Loucy (cell line): ENCODE data around the gene TEN1.

ENCODE experiments used
- EZH2phosphoT487 ChIP-seq: fragments of 200-600 bp; IDR thresholded peaks from 2 replicates; pipeline ENCODE4 v1.6.1; 2018; ENCODE audit warnings: antibody characterized with exemption, mild to moderate bottlenecking, moderate library complexity, borderline replicate concordance
- TF ChIP-seq, protein P1 (sequence below): fragments of 200-600 bp; sonication (generic); conservative IDR thresholded peaks from 2 replicates; pipeline ENCODE4 v1.5.1; 2014; ENCODE audit warnings: mild to moderate bottlenecking, antibody characterized with exemption, low read length

DNA sequence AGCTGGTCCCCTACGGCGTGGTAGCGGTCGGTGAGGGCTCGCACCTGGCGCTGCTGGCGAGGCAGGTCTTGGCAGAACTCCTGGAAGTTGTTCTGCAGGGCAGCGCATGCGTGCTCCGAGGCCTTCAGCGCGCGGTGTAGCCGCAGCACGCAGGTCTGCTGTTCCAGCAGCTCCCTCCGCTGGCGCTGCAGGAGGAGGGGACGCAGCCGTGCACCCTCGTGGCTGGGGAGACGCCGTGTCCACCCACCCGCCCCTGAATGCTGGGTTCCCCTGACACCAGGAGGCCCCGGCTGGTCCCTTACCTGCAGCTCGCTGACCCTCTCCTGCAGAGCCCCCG lies 35.9 kb downstream of the TEN1 start:
- TF ChIP-seq, protein P1, sequence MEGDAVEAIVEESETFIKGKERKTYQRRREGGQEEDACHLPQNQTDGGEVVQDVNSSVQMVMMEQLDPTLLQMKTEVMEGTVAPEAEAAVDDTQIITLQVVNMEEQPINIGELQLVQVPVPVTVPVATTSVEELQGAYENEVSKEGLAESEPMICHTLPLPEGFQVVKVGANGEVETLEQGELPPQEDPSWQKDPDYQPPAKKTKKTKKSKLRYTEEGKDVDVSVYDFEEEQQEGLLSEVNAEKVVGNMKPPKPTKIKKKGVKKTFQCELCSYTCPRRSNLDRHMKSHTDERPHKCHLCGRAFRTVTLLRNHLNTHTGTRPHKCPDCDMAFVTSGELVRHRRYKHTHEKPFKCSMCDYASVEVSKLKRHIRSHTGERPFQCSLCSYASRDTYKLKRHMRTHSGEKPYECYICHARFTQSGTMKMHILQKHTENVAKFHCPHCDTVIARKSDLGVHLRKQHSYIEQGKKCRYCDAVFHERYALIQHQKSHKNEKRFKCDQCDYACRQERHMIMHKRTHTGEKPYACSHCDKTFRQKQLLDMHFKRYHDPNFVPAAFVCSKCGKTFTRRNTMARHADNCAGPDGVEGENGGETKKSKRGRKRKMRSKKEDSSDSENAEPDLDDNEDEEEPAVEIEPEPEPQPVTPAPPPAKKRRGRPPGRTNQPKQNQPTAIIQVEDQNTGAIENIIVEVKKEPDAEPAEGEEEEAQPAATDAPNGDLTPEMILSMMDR = no peak
- no peak for TF ChIP-seq EZH2phosphoT487
